Stimulated activated CD4-positive, alpha-beta T cell treated with anti-CD3 and anti-CD28 coated beads, Interleukin-2, amount 100 ng/mL, for 24 hours (primary cell): ENCODE results near the gene MRPL38.

Source experiments
- DNase-seq, 2 donors: peaks; one replicate each; pipeline ENCODE4 v3.0.0-alpha.2; 2020

The MRPL38 gene

DNA sequence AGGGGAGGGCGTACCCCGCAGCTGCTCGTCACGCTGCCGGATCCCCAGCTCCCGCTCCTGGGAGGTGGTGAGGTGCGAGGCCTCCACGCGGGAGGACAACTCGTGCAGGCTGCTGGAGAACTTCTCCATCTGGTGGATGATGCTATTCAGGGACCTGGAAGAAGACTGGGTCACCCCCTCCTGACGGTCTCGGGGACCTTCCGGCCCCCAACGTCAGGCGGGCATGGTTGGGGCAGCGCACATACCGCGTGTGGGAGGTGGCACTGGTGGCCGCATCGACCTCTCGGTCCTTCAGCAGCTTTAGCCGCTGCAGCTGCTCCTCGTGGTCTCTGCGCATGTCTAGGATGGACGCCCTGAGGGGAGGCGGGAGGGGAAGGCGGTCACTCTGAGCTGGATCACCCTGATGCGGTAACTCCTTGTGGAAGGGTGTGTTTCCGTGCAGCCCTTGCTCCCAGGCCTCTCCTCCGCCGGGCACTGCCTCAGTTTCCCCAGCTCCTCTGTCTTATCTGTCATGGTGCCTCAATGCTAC is 13.3 kb upstream of the MRPL38 start:
- no peak for DNase-seq

- DNase-seq, result no peak
Measured at GRCh38 chr17:75917141-75917916, 12.6 kb upstream of the MRPL38 start.

DNA sequence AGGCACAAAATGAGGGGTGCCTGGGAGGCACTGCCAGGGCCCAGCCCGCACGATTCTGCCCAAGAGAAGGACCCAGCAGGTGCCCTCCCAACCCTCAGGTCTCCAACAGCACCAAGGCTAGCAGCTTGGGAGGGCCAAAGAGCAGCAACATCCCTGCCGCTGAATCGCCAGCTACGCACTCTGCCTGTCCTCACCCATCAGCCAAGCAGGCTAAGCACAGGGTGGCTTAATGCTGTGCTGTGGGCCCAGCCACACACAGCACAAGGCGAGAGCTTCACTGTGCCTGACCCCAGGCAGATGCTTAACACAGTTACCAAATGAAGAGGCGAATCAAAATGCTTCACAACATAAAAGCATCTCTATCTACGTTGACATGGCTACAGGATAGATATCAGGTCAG is 10.6 kb upstream of the MRPL38 start:
- no peak for DNase-seq

DNA sequence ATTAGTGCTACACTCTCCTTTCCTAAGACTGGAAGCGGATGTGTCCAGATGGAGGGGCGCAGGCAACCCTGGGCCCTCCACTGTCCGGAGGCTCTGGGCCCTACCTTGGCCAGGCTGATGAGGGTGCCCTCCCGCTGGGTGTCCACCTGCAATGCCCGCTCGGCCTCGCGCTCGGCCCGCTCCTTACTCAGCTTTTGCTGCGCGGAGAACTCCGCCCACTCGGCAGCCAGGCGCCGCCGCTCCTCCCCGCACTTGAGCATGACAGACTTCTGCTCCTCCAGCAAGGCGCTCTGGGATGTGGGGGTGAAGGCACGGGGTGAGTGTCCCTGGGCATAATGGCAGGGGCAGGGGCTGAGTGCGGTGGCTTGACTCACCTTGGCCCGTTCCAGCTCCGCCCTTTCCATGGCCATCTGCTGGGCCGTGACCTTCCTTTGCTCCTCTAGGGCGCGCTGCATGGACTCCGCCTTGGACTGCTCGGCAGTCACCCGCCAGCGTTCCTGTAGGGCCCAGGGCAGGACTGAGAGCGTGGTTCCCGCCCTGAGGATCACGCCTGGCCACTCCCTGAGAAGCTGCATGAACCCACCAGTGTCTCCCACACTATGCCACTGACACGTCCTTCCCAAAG is 10.1 kb upstream of the MRPL38 start:
- no peak for DNase-seq

DNA sequence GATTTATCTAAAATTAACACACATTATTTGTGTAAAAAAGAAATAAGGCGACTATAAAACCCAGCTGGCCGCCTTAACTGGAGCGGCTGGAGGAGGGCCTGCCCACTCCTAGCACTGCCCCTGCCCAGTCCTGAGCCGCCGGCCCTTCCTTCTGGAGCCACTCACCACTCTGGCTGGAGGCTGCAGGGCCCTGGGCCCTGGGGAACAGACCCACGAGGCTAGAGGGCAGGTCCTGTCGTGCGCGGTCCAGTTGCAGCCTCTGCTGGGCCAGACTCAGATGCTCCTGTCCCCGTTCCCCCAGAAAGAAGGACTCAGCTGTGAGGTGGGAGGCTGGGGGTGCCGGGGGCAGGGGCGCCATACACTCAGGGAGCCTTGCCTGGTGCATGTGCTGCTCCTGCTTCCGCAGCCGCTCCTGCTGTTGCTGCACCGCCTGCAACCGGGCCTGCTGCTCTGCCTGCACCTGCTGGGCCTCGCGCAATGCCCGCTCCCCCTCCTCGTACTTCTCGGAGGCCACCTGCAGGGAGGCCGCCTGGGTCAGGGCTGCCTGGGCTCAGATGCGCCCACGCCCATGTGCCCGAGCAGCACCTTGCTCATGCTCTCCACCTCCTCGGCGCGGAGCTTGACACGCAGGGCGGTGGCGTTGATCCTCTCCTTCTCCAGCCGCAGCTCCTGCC is 9.0 kb upstream of the MRPL38 start:
- no peak for DNase-seq

DNA sequence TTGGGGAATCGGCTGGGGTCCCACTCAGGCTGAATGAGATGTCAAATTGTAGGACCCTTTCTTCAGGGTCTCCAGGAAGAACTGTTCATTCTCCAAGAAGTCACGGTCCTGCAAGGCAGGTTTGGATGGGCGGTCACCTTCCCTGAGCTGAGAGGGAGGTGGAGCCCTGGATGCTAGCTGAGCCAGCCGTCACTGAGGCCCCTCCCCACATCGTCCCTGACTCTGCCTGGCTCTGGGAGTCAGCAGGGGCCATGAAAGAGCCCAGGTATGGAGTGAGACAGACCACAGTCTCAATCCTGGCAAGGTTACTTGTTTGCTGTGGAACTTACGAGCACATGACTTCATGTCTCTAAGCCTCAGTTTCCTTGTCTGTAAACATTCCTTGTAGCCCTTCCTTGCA is 6.0 kb upstream of the MRPL38 start:
- no peak for DNase-seq

DNA sequence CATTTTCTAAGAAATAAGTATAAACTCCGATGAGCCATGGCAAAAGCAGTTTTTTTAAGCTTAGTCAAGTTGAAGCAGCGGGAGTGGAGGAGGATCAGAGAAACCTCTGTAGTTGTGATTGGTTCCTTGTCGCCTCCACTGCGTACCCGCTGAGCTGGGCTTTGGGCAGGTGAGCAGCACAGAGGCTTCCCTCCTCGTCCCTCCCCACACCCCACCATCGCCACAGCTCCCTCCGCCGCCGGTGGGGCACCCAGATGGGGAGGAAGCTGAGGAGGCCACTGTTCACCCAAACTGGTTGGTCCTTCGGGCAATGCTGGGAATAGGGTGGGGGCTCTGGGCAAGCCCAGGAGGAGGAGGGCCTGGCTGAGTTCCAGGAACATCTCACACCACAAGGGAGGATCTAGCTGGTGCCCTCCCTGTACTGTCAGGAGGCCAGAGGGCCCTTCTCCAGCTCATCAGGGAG is 5.2 kb upstream of the MRPL38 start:
- no peak for DNase-seq

- no peak for DNase-seq
Measured at GRCh38 chr17:75909051-75909811, 4.5 kb upstream of the MRPL38 start.

- DNase-seq, result no peak
Measured at GRCh38 chr17:75908201-75908600, 3.5 kb upstream of the MRPL38 start.

DNA sequence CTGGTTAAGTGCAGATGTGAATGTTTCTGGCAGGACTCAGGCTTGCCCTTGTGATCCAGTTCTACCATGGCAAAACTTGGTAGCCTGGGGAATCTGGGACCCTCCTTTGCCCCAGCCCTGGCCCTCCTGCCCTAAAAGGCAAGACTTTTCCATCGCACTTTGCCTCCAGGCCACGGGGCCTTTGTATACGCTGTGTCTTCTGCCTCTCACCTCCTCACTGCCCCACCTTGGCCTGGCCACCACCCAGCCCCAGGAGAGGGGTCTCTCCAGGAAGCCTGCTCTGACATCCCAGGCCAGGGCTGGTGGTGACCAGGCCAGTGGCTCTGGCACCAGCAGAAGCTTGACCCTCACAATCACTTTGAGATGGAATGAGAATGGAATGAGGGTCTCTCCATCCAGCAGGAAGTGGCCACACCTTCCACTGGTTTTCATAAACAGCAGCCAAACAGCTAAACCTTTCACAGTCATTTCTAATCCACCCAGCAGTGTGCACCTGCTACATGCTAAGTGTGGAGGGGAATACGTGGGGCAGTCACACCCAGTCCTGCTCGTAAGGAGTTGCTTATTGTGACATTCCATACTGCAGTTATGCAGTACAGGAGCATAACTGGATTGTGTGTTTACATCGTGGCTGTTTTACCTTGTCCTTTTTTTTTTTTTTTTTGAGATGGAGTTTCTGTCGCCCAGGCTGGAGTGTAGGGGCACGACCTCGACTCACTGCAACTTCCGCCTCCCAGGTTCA is 1.6 kb upstream of the MRPL38 start:
- DNase-seq, result no peak

DNA sequence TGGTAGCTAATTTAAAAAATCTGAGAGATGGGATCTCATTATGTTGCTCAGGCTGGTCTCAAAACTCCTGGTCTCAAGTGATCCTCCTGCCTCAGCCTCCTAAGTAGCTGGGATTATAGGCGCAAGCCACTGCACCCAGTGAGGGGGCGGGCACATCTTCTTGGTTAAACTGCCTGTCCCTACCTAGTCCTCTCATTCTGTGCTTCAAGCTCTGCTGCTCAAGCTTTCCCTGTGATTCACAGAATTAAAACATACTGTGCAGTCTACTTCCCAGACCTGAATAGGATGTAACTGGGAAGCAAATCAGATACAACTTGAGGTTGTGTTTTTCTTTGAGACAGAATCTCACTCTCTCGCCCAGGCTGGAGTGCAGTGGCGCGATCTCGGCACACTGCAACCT is 2.3 kb downstream of the MRPL38 start:
- DNase-seq, result no peak

DNA sequence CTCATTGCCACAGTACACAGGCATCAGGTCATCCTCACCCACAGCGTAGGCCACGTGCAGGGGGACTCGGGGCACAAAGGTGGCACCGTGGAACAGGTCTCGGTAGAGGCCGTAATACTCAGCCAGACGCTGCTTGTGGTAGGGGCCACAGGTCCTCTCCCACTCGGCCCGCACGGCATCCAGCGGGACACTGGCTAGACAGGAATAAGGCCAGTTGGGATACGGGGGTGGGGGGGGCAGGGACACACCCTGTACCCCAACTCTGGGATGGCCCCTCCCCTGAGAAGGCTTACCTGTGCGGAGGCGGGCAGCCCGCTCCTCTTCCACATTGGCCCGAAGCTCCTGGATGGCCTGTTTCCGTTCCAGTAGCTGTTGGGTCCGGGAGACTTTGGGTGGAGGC is 3.0 kb downstream of the MRPL38 start:
- DNase-seq, result no peak

DNA sequence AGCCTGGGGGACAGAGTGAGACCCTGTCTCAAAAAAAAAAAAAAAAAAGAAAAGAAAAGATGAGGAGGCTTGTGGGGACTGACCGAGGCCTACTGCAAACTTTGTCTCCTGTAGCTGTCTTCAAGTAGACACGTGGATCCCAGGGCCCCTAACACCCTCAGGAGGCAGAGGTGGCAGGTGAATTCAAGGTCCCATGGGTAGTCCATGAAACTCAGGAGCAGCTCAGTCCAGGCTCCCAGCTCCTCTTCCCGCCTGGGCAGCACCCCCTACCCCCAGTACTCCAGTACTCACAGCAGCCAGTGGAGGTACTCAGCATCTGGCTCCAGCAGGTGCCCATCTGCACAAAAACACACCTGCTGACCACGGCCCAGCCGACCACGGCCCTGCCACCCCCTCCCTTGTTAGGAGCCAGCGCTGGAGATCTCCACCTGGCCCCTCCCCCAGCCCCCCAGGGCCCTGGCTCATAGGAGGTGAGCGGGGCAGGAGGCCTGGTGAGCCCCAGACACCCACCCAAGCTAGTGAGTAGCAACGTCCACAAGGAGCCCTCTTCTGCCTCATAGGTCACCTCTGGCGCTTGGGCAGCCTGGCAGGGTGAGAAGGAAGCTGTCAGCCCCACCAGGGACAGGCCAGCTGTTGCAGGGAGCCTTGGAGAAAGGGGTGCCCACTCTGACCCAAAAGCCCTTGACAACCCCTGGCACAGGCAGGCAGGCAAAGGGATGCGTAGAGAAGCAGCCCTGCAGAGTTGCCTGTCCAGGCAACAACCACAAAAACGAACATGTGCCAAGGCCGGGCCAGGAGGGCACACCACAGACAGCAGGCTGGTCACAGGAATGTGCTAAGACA is 3.8 kb downstream of the MRPL38 start:
- no peak for DNase-seq

DNA sequence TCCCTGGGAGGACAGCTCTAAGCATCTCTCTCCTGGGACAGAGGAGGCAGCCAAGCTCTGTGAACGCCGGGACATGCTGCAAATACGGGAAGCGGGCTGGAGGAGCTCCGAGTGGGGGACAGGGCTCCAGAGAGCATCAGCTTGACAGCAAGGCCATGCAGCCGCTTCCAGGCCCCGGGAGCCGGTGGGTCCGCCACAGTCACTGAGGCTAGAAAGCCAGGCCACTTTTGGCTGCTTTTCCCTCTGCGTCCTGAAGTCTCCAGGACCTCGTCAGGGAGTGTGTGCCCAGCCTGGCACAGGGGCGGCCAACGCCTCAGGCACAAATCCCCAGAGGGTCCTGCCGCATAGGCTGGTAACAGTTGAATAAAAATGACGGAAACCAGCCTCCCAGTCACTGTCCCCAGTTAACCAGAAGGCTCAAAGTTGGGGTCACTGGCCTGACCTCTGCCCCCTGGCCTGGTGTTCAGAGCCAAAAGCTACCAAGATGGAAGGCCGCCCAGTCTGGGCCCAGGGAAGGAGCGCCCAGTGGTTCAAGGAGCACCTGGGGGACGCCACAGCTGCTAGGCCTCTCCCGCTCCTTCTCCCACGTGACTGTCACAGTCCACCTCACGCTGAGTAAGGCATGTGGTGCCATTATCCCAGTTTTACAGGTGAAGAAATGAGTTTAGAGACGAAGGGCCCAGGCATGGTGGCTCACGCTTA is 4.8 kb downstream of the MRPL38 start:
- no peak for DNase-seq

DNA sequence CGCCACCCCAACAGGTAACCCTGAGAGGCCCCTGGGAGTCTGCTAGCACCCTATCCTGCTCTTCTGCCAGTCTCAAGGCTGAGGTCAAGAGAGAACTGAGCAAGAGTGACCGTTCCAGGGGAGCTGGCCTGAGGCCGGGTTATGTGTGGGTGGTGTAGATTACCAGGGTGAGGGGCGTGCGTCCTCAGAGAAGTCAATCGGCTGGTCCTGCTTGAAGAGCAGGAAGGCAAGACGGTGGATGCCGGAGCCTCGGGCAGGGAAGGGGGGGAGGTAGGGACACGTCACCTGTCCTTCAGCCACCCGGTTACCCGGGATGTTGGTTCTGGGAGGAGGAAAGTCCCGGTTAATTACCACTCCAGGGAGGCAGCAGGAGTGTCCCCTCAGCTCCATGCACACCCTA is 5.3 kb downstream of the MRPL38 start:
- DNase-seq, result no peak

- DNase-seq, result no peak
Measured at GRCh38 chr17:75898791-75899190, 5.9 kb downstream of the MRPL38 start.

DNA sequence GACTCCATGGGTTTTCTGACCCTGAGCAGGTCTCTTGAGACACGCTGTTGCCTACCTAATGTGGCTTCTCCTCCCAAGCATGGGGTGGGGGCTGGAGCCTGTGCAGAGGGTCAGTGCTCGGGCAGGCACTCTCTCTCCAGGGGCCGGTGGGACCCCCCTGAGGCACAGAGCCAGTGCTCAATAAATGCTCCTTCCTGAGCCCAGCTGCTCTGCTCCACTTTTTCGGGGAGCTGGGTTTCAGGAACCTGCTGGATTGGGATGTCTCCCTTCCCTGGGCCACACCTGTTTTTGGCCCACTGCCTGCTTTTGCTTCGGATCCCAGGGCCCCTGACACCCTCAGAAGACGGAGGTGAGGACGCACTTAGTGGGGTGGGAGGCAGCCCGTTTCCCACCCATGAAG is 6.6 kb downstream of the MRPL38 start:
- DNase-seq, result no peak

- no peak for DNase-seq
Measured at GRCh38 chr17:75897160-75898019, 7.3 kb downstream of the MRPL38 start.

DNA sequence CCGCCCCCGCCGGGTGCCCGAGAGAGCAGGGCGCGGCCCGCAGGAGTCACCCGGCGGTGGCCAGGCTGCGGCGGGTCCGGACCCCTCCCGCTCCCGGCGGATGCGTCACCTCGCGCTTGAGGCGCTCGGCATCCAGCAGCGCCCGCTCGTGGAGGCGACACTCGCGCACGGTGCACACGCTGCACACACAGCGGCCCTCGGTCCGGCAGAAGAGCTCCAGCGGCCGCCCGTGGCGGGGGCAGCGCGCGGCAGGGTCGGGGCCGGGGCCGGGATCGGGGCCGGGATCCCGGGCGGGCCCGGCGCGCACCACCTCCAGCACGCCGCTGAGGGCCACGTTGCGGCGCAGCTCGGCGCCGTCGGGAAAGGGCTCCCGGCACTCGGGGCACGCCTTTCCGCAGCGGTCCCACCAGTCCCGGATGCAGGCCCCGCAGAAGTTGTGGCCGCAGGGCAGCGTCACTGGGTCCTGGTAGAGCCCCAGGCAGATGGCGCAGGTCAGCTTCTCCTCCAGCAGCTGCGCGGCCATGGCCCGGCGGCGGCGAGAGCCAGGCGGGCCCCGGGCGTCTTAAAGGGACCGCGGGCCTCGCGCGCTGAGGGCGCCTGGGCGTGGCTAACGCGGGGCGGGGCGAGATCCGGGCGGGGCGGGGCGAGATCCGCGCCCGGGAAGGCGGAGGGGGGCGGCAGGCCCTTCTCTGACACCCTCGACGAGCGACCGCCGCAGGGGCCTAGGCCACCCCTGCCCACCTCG is 8.1 kb downstream of the MRPL38 start, which contains the start of gene TRIM65:
Gene TRIM65 (minus strand): TSS at position 537 of the 745 bp plus-strand sequence. CDS start 14 bp downstream, at position 523.
- DNase-seq, result peak; percentile 79 to 84
